Germinal center (tissue), 1 donor: ENCODE results near the gene PPARD.
"Not testable (repeated sequence)": the region's sequence is repeated elsewhere in the genome, so short reads cannot be mapped to it uniquely, and the experiment has no call there.

Experiments used
- DNase-seq: peaks from one replicate; pipeline ENCODE4 v3.0.0; 2012; ENCODE audit warnings: mixed read lengths, low spot score

The PPARD gene

GRCh38 chr6:35410131-35410530 is 67.8 kb downstream of the PPARD start:
- DNase-seq: no peak

DNA sequence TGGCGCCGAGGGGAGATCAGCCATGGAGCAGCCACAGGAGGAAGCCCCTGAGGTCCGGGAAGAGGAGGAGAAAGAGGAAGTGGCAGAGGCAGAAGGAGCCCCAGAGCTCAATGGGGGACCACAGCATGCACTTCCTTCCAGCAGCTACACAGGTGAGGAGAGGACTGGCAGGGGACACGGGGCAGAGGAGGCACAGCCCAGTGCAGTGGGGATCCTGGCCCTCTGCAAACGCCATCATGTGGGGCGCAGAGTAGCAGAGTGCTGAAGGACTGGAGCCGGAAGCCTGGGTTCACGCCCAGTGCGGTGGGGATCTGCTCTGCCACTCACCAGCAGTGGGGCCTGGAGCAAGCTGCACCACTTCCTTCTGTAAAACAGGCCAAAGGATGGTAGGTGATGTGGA is 68.7 kb downstream of the PPARD start:
- peak; percentile 48 for DNase-seq

DNA sequence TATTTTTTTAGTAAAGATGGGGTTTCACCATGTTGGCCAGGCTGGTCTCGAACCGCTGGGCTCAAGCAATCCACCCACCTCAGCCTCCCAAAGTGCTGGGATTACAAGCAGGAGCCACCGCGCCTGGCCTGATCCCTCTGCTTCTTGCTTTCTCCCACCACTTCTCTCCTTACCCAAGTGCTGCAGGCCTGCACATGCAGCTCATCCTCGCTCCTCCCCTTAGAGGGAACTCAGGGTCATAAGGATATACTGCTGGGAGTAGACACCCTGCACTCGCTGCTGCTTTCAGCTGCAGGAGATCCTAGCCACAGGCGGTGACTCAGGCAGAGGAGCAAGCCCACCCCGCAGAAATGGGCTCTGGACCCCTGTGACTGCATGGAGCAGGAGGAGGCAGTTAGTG is 69.7 kb downstream of the PPARD start:
- no peak for DNase-seq

- DNase-seq: no peak
Measured at GRCh38 chr6:35413911-35414310, 71.6 kb downstream of the PPARD start.

DNA sequence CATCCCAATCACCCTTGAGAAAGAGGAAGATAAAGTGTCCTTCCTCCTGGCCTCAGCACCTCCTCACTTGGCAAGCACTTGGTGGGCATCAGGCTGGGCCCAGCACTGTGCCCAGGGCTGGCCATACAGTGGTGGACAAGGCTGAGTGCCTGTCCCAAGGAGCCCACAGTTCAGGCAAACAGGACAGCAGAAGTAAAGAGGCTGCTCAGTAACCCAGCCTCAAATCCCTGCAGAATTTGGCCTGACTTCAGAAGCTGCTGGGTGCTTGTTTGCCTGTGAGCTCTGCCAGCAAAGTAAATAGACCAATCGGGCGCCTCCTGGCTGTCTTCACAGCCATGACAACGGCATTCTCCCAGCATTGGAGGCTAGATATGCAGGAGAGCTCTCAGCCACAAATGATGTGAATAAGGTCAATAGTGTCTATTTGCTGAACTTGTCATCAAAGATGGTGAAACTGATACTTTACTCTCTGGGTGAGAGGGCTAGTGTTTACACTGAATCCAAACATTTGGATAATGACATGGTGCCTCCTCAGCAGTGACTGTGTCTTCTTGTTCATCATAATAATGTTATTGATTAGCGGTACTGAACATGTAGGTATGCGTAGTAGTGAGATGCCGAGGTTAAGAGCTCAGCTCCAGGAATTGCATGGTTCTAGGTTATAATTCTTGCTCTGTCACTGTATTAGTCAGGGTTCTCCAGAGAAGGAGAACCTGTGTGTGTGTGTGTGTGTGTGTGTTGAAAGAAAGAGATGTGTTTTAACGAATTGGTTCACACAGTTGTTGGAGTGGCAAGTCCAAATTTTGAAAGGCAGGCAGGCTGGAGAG is 72.9 kb downstream of the PPARD start:
- DNase-seq: no peak

- DNase-seq: no peak
Measured at GRCh38 chr6:35417979-35418661, 75.8 kb downstream of the PPARD start.

DNA sequence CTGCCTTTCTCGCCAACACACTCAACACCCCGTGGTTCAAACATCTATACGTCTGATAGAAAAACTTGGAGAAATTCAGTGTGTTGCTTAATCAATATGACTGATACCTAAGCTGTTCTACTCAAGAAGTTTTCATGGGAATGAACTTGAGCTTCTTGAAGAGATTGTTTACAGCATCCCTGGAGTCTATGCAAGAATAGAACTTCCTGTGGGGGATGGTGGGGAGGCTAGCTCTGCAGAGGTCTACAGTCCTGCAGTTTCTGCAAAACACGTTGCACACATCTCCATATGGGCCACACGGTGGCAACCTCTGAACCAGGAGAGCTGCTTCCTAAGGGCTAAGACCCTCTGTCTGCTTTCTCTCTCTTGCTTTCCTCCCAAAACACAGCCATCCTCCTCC is 77.1 kb downstream of the PPARD start:
- DNase-seq: no peak

DNA sequence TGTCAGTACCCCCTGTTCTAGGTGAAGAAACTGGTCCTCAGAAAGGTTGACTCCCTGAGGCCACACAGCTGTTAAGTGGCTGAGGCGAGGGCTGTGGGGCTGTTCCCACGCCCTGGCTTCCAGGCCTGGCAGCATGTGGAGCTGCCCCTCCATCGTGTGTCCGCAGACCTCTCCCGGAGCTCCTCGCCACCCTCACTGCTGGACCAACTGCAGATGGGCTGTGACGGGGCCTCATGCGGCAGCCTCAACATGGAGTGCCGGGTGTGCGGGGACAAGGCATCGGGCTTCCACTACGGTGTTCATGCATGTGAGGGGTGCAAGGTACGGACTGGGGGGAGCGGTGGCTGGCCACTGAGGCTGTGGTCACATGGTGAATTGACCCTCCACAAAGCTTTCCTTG is 77.6 kb downstream of the PPARD start:
- no peak for DNase-seq

DNA sequence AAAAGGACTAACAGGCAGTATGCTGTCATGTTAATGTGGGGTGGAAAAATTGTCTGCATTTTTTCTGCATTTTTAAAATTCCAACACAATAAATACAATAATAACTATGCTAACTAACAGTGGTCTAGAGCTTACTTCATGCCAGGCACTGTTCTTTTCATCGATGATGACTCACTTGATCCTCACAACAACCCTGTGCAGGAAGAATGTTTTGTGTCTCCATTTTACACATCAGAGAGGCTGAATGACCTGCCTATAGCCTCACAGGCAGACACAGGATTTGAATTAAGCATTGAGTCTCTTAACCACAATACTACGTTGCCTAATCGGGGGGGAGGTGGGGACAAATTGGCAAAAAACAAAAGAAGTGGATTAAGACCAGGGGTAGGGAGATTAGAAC is 82.9 kb downstream of the PPARD start:
- no peak for DNase-seq

DNA sequence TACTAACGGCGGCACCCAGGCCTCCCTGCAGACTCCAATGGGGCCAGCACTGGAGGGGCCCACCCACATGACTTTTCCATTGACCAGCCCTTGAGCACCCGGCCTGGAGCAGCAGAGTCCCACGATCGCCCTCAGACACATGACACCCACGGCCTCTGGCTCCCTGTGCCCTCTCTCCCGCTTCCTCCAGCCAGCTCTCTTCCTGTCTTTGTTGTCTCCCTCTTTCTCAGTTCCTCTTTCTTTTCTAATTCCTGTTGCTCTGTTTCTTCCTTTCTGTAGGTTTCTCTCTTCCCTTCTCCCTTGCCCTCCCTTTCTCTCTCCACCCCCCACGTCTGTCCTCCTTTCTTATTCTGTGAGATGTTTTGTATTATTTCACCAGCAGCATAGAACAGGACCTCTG is 83.7 kb downstream of the PPARD start:
- DNase-seq: no peak

DNA sequence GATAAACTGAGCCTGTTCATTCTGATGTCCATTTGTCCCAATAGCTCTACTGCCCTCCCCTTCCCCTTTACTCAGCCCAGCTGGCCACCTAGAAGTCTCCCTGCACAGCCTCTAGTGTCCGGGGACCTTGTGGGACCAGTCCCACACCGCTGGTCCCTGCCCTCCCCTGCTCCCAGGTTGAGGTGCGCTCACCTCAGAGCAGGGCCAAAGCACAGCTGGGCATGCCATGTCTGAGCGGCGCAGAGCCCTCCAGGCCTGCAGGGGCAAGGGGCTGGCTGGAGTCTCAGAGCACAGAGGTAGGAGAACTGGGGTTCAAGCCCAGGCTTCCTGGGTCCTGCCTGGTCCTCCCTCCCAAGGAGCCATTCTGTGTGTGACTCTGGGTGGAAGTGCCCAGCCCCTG is 85.1 kb downstream of the PPARD start:
- DNase-seq: no peak

DNA sequence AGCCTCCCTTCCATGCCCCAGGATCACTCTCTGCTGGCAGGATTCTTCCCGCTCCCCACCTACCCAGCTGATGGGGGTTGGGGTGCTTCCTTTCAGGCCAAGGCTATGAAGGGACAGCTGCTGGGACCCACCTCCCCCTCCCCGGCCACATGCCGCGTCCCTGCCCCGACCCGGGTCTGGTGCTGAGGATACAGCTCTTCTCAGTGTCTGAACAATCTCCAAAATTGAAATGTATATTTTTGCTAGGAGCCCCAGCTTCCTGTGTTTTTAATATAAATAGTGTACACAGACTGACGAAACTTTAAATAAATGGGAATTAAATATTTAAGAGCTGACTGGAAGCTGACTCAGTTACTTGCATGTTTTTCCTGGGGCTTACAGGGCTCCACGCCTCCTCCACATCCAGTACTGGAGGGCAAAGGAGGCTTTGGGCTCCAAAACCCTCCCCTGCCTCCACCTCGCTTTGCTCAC is 85.5 kb downstream of the PPARD start:
- DNase-seq: no peak

DNA sequence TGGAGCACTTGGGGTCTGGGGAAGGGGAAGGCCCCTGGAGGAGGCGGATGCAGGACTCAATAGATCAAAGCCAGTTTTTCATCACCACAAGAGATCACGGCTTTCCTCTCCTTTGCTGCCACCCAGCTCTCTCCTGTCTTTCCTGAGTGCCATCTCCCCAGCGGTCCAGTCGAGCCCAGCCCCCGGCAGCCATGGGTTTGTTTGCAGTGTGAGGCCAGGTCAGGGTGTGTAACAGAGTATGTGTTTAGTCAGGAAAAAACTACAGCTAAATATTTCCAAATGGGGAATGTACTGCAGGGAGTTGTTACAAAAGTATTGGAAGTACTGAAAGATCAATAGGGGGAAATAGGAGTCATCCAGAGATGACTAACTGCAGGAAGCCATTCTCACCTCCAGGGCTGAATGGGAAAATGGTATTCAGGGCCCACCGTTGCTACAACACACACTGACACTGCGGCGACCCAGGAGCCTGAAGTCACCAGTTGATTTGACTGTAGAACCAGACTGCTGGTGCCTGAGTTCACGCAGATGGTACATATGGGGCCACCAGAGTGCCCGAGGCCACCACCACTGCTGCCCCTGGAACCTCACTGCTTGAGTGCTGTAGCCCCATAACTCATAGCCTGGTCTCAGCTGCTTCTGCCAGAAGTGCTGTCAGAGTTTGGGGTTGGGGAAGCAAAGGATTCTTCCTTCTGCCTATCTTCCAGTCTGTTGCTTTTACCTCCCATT is 86.2 kb downstream of the PPARD start:
- DNase-seq: no peak

GRCh38 chr6:35429463-35429862 is 87.1 kb downstream of the PPARD start:
- no peak for DNase-seq

- DNase-seq: no peak
Measured at GRCh38 chr6:35432291-35432690, 89.9 kb downstream of the PPARD start.

- not testable (repeated sequence) for DNase-seq
Measured at GRCh38 chr6:35432702-35433101, 90.3 kb downstream of the PPARD start.

- DNase-seq: no peak
Measured at GRCh38 chr6:35435074-35435837, 92.9 kb downstream of the PPARD start.

GRCh38 chr6:35436071-35436857 is 93.9 kb downstream of the PPARD start:
- DNase-seq: no peak

GRCh38 chr6:35438378-35439065 is 96.2 kb downstream of the PPARD start:
- DNase-seq: not testable (repeated sequence)

DNA sequence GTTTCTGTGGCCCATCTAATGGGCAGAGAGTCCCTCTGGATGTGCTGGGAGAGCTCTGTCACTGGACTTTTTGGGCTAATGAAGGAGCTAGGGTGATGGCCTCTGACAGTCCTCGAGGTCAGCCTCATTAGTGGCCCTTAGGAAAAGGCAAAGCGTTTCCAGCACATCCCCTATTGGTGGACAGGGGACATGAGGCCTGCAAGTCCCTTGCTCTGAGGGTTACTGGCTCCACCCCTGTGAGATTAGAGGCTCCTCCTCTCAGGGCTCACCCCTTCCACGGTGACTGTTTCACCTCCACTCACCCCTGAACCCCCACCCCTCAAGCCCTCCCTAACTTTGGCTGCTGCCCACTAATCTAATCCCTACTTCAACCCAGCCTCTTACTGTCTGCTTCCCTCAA is 97.0 kb downstream of the PPARD start:
- no peak for DNase-seq

- no peak for DNase-seq
Measured at GRCh38 chr6:35441205-35441604, 98.8 kb downstream of the PPARD start.
